ENCODE results near the gene WDFY4. TPM values are rescaled to one million over a fixed set of nuclear protein-coding genes. Genes with fewer than 3 reads are reported as not detected.

The WDFY4 gene
- total RNA-seq, 2 donors from 2014 or later: 0.70 to 2.0 TPM

GRCh38 chr10:48913674-48914073, 229.0 kb downstream of the WDFY4 start:
- H3K36me3 ChIP-seq: no peaks in the 10 kb centered on the region
- no peak for DNase-seq (ENCODE audit: low spot score)
- no peaks in the 10 kb centered on the region for H3K27me3 ChIP-seq
- no peak overlapping the region for H3K4me3 ChIP-seq
- TF ChIP-seq CTCF (IDR thresholded peaks at IDR 0.05): no peak
- no peak overlapping the region for H3K27ac ChIP-seq
- no peaks in the 10 kb centered on the region for H3K9me3 ChIP-seq
- H3K4me1 ChIP-seq: no peaks in the 10 kb centered on the region

GRCh38 chr10:48923748-48924147, 239.1 kb downstream of the WDFY4 start:
- H3K9me3 ChIP-seq: no peaks in the 10 kb centered on the region
- no peak for DNase-seq (ENCODE audit: low spot score)
- no peaks in the 10 kb centered on the region for H3K27me3 ChIP-seq
- no peaks in the 10 kb centered on the region for H3K36me3 ChIP-seq
- H3K4me1 ChIP-seq: no peaks in the 10 kb centered on the region
- no peak for TF ChIP-seq CTCF (IDR thresholded peaks at IDR 0.05)
- no peak overlapping the region for H3K27ac ChIP-seq
- no peak overlapping the region for H3K4me3 ChIP-seq

- H3K27me3 ChIP-seq: no peaks in the 10 kb centered on the region
- H3K4me3 ChIP-seq: no peak overlapping the region
- H3K27ac ChIP-seq: no peak overlapping the region
- TF ChIP-seq CTCF (IDR thresholded peaks at IDR 0.05): no peak
- H3K4me1 ChIP-seq: no peaks in the 10 kb centered on the region
- no peak for DNase-seq (ENCODE audit: low spot score)
- H3K9me3 ChIP-seq: no peaks in the 10 kb centered on the region
- no peaks in the 10 kb centered on the region for H3K36me3 ChIP-seq
These were observed 240.3 kb downstream of the WDFY4 start for GRCh38 chr10:48924988-48925387.

- Histone ChIP-seq H3K36me3 (no peaks in the 10 kb centered on the region), H3K4me1 (no peaks in the 10 kb centered on the region), H3K4me3 (no peak overlapping the region), H3K9me3 (no peaks in the 10 kb centered on the region), H3K27ac (no peak overlapping the region), H3K27me3 (no peaks in the 10 kb centered on the region)
- DNase-seq (ENCODE audit: low spot score): peak; percentile 26
- TF ChIP-seq CTCF (IDR thresholded peaks at IDR 0.05): no peak
These were observed 241.6 kb downstream of the WDFY4 start for GRCh38 chr10:48926255-48926654.

- H3K36me3 ChIP-seq: no peaks in the 10 kb centered on the region
- no peaks in the 10 kb centered on the region for H3K4me1 ChIP-seq
- H3K4me3 ChIP-seq: no peak overlapping the region
- H3K27ac ChIP-seq: no peak overlapping the region
- no peak for TF ChIP-seq CTCF (IDR thresholded peaks at IDR 0.05)
- no peaks in the 10 kb centered on the region for H3K27me3 ChIP-seq
- peak; percentile 16 for DNase-seq (ENCODE audit: low spot score)
- no peaks in the 10 kb centered on the region for H3K9me3 ChIP-seq
These were observed 242.3 kb downstream of the WDFY4 start for GRCh38 chr10:48926764-48927540.
